ENCODE measurements around the gene SERPINE3. TPM values are rescaled to one million over a fixed set of nuclear protein-coding genes. Genes with fewer than 3 reads are reported as not detected.

Gene SERPINE3
- total RNA-seq, 2 donors from 2014 or later: not detected

DNA sequence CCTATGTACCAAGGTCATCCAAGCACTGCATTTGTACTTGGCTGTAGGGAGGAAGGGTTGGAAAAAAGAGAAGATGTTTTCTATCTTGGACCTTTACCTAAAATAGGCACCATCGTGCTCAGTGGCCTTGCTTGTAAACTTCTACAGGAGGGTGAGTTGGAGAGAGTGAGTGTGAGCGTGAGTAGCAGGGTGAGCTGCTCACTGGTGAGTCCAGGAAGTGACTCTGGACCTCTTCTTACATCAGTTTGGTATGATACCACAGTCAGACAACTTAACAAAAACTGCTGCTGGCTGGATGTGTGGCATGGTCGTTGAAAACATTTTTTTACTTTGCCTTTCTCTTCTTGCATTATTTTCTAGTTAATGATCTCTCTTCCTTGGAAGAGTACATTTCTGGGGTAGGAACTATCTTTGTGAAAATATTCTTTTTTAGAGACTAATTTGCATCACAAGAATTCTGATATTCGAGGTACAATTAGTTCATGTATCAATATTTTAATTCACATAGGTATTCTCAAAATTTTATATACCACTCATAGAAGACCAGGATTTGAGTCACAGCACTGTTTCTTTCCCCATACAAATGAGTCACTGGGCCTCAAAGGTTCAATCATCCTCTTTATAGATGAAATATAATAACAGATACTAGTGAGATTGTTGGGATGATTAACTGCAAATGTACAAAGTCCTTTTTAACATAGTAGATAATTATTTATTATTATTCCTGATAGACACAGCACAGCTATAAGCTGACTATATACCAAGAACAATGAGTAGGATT, 651 bp downstream of the SERPINE3 start:
- no peaks in the 10 kb centered on the region for H3K36me3 ChIP-seq
- H3K9ac ChIP-seq (ENCODE audit: low read depth in 2 of 2, low read length in 2 of 2): no peak overlapping the region
- no peaks in the 10 kb centered on the region for H3K4me1 ChIP-seq
- no peaks in the 10 kb centered on the region for H3K27me3 ChIP-seq
- no peak for DNase-seq
- intact Hi-C loops (cut with DNase I): no loop called here
- TF ChIP-seq, protein P1, sequence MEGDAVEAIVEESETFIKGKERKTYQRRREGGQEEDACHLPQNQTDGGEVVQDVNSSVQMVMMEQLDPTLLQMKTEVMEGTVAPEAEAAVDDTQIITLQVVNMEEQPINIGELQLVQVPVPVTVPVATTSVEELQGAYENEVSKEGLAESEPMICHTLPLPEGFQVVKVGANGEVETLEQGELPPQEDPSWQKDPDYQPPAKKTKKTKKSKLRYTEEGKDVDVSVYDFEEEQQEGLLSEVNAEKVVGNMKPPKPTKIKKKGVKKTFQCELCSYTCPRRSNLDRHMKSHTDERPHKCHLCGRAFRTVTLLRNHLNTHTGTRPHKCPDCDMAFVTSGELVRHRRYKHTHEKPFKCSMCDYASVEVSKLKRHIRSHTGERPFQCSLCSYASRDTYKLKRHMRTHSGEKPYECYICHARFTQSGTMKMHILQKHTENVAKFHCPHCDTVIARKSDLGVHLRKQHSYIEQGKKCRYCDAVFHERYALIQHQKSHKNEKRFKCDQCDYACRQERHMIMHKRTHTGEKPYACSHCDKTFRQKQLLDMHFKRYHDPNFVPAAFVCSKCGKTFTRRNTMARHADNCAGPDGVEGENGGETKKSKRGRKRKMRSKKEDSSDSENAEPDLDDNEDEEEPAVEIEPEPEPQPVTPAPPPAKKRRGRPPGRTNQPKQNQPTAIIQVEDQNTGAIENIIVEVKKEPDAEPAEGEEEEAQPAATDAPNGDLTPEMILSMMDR (IDR thresholded peaks at IDR 0.05): no peak
- H3K27ac ChIP-seq: no peak overlapping the region
- H3K9me3 ChIP-seq: no peaks in the 10 kb centered on the region
- H3K4me3 ChIP-seq: no peak overlapping the region

DNA sequence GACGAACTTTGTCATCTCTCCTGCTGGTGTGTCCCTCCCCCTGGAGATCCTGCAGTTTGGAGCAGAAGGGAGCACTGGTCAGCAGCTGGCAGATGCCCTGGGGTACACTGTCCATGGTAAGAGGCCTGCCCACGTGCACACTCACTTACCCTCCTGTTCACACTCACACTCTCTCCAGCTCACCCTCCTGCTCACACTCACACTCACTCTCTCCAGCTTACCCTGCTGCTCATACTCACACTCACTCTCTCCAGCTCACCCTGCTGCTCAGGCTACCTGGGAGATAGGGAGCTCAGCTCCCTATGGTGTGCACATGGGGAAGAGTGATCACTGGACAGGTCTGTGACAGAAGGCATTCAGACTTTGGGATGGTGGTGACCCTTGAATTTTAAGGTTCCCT, 1.7 kb downstream of the SERPINE3 start:
- Histone ChIP-seq H3K4me1 (no peaks in the 10 kb centered on the region), H3K36me3 (no peaks in the 10 kb centered on the region), H3K9me3 (no peaks in the 10 kb centered on the region), H3K27ac (no peak overlapping the region), H3K9ac (ENCODE audit: low read depth in 2 of 2, low read length in 2 of 2) (no peak overlapping the region), H3K4me3 (no peak overlapping the region), H3K27me3 (no peaks in the 10 kb centered on the region)
- DNase-seq: no peak
- intact Hi-C loops (cut with DNase I): no loop called here
- TF ChIP-seq, protein P1 (IDR thresholded peaks at IDR 0.05): no peak

DNA sequence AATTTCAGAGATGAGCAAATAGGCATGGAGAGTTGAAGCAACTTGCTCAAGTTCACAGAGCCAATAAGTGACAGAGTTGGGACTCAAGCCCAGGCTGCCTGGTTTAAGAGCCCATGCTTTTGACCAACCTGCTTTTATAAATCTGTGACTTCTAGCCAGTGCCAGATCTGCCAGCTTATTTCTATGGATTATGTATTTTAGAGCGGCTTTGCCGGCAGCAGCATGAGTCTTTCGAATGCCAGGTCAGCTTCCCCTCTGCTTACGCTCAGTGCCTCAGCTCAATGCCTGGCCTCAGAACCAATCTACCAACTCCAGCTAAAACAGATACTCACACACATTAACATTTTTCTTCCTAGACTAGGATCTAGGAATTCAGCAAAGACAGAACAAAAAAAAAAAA, 2.3 kb downstream of the SERPINE3 start:
- TF ChIP-seq, protein P1 (IDR thresholded peaks at IDR 0.05): no peak
- Histone ChIP-seq H3K9me3 (no peaks in the 10 kb centered on the region), H3K9ac (ENCODE audit: low read depth in 2 of 2, low read length in 2 of 2) (no peak overlapping the region), H3K4me3 (no peak overlapping the region), H3K27me3 (no peaks in the 10 kb centered on the region), H3K27ac (no peak overlapping the region), H3K4me1 (no peaks in the 10 kb centered on the region), H3K36me3 (no peaks in the 10 kb centered on the region)
- DNase-seq: no peak
- intact Hi-C loops (cut with DNase I): no loop called here

DNA sequence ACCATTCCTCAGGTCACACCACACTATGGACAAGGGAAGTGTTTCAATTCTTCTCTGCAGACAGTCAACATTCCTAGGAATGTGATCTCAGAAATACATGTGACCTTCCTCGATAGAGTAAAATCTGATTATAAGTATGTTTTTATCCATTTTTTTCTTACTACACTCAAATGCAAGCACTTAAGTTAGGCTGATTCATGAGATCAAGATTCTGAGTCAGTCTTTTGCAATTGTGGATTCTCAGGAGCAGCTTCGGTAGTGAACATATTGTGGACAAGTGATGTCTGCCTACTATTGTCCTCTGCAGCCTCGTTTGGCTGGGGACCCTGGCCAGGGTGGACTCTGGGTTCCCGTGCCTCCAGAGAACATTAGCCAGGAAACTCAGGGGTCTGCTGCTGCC, 3.2 kb downstream of the SERPINE3 start:
- no peaks in the 10 kb centered on the region for H3K4me1 ChIP-seq
- no peaks in the 10 kb centered on the region for H3K9me3 ChIP-seq
- H3K27ac ChIP-seq: no peak overlapping the region
- H3K9ac ChIP-seq (ENCODE audit: low read depth in 2 of 2, low read length in 2 of 2): no peak overlapping the region
- H3K36me3 ChIP-seq: no peaks in the 10 kb centered on the region
- H3K4me3 ChIP-seq: no peak overlapping the region
- no peaks in the 10 kb centered on the region for H3K27me3 ChIP-seq
- TF ChIP-seq, protein P1 (IDR thresholded peaks at IDR 0.05): no peak
- DNase-seq: no peak
- intact Hi-C loops (cut with DNase I): no loop called here

DNA sequence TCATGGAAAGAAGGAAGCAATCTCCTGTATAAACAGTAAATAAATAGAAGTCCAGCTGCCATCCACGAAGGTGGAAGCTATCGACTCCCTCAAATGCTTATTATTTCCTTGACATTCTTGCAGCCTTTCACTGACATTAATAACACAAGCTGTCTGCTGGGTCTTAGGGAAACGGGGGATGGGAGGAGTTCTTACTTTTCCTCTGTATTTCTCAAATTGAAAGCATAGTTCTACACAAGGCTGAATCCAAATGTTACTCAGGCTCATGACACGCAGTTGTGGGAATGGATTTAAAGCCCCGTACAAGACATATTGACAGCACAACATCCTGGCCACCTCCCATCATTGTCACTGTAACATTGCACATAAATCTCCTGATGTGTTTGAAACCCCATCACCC, 4.0 kb downstream of the SERPINE3 start:
- TF ChIP-seq, protein P1 (IDR thresholded peaks at IDR 0.05): no peak
- DNase-seq: no peak
- Histone ChIP-seq H3K27me3 (no peaks in the 10 kb centered on the region), H3K9ac (ENCODE audit: low read depth in 2 of 2, low read length in 2 of 2) (no peak overlapping the region), H3K27ac (no peak overlapping the region), H3K4me3 (no peak overlapping the region), H3K9me3 (no peaks in the 10 kb centered on the region), H3K4me1 (no peaks in the 10 kb centered on the region), H3K36me3 (no peaks in the 10 kb centered on the region)
- intact Hi-C loops (cut with DNase I): no loop called here

All from colonic mucosa (tissue), 4 donors.